Muscle of leg (tissue), 11 donors: ENCODE data around the gene KIAA0232. TPM values are rescaled to one million over a fixed set of nuclear protein-coding genes. Genes with fewer than 3 reads are reported as not detected.
"Not testable (repeated sequence)": the region's sequence is repeated elsewhere in the genome, so short reads cannot be mapped to it uniquely, and the experiment has no call there.

Experiments
- DNase-seq: peaks from one replicate; pipeline ENCODE4 v3.0.0; 2013
- H3K27ac ChIP-seq: one replicate; pipeline ENCODE4 v1.5.1; 2013; ENCODE audit warnings: mild to moderate bottlenecking, low read length, control low read depth
- H3K27me3 ChIP-seq: one replicate; pipeline ENCODE4 v1.6.1; 2013; ENCODE audit warnings: low read length; ENCODE audit not compliant: control insufficient read depth, insufficient read depth
- H3K36me3 ChIP-seq: one replicate; pipeline ENCODE4 v1.6.1; 2013; ENCODE audit warnings: low read length; ENCODE audit not compliant: control insufficient read depth, insufficient read depth
- H3K4me1 ChIP-seq: one replicate; pipeline ENCODE4 v1.6.1; 2013; ENCODE audit warnings: low read length; ENCODE audit not compliant: control insufficient read depth, insufficient read depth
- H3K4me3 ChIP-seq: one replicate; pipeline ENCODE4 v1.5.1; 2013; ENCODE audit warnings: low read length, control low read depth
- H3K9me3 ChIP-seq: replicated peaks from 2 replicates; pipeline ENCODE4 v1.6.1; 2013; ENCODE audit warnings: low read depth, low read length; ENCODE audit not compliant: control insufficient read depth
- WGBS: methylation state at CpG from one replicate; pipeline ENCODE4 v1.1.5; 2013; ENCODE audit warnings: missing lambda C conversion rate; ENCODE audit not compliant: insufficient coverage; 5-methylcytosine and 5-hydroxymethylcytosine counted together
- polyA plus RNA-seq, 8 donors: library from polyadenylated mRNA; unstranded; fragments of 120-200 nt; gene quantifications; one replicate each; pipeline versions ENCODE4 v1.2.1 to v1.2.3, GENCODE V29; 2013; ENCODE audit warnings: inconsistent platforms in 1 of 8, low replicate concordance in 1 of 8; ENCODE audit not compliant: insufficient read length in 8 of 8, insufficient read depth in 1 of 8
- total RNA-seq: library from RNA; stranded (reverse); fragments of 120-200 nt; gene quantifications from one replicate; pipeline ENCODE4 v1.2.4, GENCODE V29; 2013

KIAA0232 gene
- total and polyA plus RNA-seq, 9 donors, result 12.3 to 23.3 (median 20.4) TPM

DNA sequence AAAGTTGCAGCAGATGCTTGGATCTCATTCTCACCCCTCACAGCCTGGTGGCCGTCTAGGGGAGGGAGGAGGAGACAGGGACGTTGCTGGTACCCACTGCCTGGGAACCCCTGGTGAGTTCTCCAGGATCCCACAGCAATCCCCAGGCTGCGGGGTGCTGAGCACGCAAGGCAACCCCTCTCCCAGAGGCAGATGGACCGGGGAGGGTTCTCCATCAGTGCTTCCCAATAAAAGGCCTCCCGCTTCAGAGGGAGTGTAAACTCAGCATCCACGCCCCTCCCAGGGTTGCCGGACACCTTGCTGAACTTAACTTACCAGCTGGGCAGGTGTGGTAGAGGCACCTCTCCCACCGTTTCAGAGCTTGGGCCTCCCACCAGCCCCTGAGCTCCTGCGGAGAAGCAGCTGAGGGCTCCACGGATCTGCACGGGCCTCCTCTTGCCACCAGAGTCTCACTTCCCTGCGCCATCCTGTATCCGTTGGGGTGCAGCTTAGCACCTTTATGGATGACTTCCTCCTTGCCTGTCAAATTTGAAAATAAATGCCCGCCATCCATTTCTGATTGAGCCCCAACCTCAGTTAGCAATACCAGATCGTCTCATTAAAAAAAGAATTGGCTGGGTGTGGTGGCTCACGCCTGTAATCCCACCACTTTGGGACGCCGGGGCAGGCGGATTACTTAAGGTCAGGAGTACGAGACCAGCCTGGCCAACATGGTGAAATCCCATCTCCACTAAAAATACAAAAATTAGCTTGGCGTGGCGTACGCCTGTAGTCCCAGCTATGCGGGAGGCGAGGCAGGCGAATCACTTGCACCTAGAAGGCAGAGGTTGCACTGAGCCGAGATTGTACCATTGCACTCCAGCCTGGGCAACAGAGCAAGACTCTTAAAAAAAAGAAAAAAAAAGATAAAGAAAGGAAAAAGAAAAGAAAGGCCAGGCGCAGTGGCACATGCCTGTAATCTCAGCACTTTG, 112.3 kb downstream of the KIAA0232 start:
- no peak for DNase-seq
- Histone ChIP-seq H3K36me3 (no peaks in the 10 kb centered on the region), H3K27me3 (no peaks in the 10 kb centered on the region), H3K4me1 (peaks cover 10% of the 10 kb centered on the region), H3K27ac (no peak overlapping the region), H3K4me3 (no peak overlapping the region), H3K9me3 (peaks cover 2% of the 10 kb centered on the region)
- WGBS, result 91% methylated on average over 19 of the region's 29 CpGs

DNA sequence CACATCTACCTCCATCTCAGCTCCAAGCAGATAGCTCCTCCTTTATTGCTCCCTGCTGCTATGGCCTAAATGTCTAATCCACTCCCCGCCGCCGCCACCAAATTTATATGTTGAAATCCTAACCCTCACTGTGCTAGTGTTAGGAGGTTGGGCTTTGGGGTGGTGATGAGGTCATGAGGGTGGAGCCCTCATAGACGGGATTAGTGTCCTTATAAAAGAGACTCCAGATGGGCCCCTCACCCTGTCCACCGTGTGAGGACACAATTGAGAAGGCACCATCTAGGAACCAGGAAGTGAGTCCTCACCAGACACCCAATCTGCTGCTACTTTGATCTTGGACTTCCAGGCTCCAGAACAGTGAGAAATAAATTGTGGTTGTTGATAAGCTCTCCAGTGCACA, 113.5 kb downstream of the KIAA0232 start:
- no peak for DNase-seq

DNA sequence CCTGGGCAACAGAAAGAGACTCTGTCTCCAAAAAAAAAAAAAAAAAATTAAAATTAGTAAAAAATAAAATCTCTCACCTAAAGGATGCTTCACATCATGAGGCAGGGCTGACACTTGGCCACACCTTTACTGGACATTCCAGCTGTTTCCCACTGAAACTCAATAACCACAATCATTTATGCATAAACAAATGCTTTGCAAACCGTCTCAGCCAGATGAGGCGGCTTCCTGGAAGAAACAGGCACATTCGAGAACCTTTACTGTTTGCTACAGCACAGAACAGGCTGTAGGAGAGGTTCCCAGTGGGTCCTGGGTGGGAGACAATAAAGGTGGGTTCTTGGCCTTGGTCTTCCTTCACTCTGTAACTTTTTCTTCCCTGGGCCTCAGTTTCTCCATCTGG, 116.2 kb downstream of the KIAA0232 start:
- H3K4me1 ChIP-seq, result peaks cover 8% of the 10 kb centered on the region
- H3K27me3 ChIP-seq, result peaks cover 2% of the 10 kb centered on the region
- no peaks in the 10 kb centered on the region for H3K36me3 ChIP-seq
- no peak for DNase-seq
- H3K9me3 ChIP-seq, result no peaks in the 10 kb centered on the region
- WGBS, result no CpG with 5 or more reads among the region's 3 CpGs
- no peak overlapping the region for H3K4me3 ChIP-seq
- no peak overlapping the region for H3K27ac ChIP-seq

More for the DNA sequence above, 113.5 kb downstream of the KIAA0232 start:
- no CpG with 5 or more reads among the region's 5 CpGs for WGBS
- H3K4me3 ChIP-seq, result no peak overlapping the region
- no peak overlapping the region for H3K27ac ChIP-seq
- H3K27me3 ChIP-seq, result no peaks in the 10 kb centered on the region
- peaks cover 10% of the 10 kb centered on the region for H3K4me1 ChIP-seq
- no peaks in the 10 kb centered on the region for H3K36me3 ChIP-seq
- no peaks in the 10 kb centered on the region for H3K9me3 ChIP-seq

DNA sequence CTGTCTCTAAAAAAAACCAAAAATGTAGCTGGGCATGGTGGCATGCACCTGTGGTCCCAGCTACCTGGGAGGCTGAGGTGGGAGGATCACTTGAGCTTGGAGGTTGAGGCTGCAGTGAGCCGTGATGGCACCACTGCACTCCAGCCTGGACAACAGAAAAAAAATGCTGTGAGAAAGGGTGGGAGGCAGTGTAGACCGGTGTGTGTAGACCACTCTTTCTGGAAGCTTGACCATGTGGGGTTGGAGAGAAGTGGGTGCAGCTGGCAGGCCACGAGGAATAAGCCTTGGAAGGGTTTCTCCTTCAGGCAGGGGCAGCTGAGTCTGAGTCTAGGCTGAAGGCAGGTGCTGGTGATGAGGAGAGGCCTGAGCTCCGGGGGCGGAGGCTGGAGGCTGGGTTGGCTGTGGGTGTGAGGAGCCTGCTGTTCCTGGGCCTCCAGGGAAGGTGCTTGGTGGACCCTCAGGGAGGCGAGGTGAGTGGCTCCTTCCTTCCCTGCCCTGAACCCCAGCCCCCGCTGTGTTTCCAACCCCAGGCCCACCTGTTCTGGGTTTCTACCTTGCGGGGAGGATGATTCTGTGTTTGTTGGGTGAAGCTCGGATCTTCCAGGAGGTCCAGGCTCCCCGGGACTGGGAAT, 117.8 kb downstream of the KIAA0232 start:
- WGBS, result 88% methylated on average over 8 of the region's 10 CpGs
- peaks cover 8% of the 10 kb centered on the region for H3K4me1 ChIP-seq
- H3K27me3 ChIP-seq, result peaks cover 2% of the 10 kb centered on the region
- H3K36me3 ChIP-seq, result no peaks in the 10 kb centered on the region
- no peak overlapping the region for H3K27ac ChIP-seq
- no peak for DNase-seq
- no peaks in the 10 kb centered on the region for H3K9me3 ChIP-seq
- no peak overlapping the region for H3K4me3 ChIP-seq

DNA sequence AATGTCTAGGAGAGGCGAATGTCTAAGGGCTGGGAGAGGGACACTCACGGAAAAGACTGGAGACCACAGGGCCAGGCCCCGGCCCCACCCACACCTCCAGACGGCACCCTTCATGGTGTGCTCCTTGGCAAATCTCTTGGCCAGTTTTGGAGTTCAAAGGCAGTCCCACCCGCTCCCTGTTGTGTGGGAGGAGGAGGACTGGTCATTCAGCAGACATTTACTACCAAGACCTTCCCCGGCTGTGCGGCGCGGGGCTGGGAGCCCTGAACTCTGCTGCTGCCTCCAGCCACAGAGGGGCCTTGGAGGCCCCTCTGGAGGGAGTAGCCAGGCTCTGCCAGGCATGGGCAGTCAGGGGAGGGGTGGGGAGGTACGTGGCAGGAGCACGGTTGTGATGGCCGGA, 118.4 kb downstream of the KIAA0232 start:
- DNase-seq, result no peak
- H3K27me3 ChIP-seq, result peaks cover 2% of the 10 kb centered on the region
- H3K9me3 ChIP-seq, result no peaks in the 10 kb centered on the region
- no peak overlapping the region for H3K27ac ChIP-seq
- H3K4me1 ChIP-seq, result peaks cover 13% of the 10 kb centered on the region
- H3K36me3 ChIP-seq, result no peaks in the 10 kb centered on the region
- H3K4me3 ChIP-seq, result no peak overlapping the region
- WGBS, result 65% methylated on average over 4 of the region's 12 CpGs

DNA sequence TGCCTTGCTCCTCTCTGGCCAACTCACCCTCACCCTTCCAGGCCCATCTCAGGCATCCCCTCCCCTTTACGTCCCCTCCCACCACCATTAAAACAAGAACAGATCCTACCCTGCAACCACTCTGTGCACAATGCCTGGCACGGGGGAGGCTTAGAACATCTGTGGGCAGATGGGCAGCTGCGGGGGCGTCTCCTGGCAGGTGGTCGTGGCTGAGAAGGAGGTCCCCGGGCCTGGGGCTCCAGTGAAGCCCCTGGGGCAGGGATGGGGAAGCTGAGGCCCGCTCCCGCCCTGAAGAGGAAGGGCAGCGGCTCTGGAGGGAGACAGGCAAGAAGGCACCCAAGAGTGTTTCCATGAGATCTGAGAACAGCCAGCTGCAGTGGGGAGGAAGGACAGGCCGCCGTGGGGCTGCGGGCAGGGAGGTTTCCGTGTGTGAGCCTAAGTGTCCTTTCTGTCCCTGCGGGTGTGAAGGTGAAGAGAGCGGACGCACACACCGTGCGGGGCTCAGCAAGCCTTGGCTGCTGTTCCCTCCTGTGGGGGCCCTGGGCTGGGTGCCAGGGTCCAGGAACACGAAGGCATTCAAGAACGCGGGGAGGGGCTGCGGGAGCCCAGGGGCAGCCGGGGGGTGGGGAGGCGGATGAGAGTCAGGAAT, 119.3 kb downstream of the KIAA0232 start:
- WGBS, result 43% methylated on average over 23 of the region's 24 CpGs
- no peak overlapping the region for H3K4me3 ChIP-seq
- H3K27me3 ChIP-seq, result peaks cover 5% of the 10 kb centered on the region
- no peaks in the 10 kb centered on the region for H3K9me3 ChIP-seq
- H3K4me1 ChIP-seq, result peaks cover 17% of the 10 kb centered on the region
- no peak overlapping the region for H3K27ac ChIP-seq
- no peak for DNase-seq
- H3K36me3 ChIP-seq, result no peaks in the 10 kb centered on the region

DNA sequence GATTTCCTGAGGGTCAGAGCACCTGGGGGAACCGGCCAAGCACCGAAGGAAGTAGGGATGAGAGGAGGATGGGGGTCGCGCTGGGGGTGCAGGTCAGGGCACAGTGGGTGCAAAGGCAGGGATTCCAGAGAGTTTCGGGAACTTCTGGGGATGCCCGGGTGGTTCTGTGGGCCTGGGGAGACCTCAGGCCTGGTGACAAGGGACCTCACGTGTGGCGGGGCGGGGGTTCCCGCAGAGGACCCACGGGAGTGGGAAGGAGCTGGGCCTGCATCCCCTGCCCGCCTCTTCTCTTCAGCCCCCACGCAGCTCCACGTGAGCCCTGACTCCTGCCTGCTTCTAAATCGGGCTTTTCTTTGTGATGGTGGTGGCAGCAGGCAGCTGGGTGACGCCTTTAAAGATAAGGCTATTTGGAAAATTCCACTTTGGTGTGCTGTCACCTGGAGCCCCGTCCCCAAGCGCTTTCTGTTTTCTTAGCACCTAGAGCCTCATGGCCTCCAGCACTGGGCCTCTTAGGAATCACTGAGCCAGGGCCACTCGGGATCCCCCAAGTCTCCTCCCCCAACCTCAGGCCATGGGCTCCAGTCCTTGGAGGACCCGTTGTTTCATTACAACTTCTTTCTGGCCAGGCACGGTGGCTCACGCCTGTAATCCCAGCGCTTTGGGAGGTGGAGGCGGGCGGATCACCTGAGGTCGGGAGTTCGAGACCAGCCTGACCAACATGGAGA, 120.0 kb downstream of the KIAA0232 start:
- H3K27ac ChIP-seq, result no peak overlapping the region
- 76% methylated on average over 23 of the region's 27 CpGs for WGBS

DNA sequence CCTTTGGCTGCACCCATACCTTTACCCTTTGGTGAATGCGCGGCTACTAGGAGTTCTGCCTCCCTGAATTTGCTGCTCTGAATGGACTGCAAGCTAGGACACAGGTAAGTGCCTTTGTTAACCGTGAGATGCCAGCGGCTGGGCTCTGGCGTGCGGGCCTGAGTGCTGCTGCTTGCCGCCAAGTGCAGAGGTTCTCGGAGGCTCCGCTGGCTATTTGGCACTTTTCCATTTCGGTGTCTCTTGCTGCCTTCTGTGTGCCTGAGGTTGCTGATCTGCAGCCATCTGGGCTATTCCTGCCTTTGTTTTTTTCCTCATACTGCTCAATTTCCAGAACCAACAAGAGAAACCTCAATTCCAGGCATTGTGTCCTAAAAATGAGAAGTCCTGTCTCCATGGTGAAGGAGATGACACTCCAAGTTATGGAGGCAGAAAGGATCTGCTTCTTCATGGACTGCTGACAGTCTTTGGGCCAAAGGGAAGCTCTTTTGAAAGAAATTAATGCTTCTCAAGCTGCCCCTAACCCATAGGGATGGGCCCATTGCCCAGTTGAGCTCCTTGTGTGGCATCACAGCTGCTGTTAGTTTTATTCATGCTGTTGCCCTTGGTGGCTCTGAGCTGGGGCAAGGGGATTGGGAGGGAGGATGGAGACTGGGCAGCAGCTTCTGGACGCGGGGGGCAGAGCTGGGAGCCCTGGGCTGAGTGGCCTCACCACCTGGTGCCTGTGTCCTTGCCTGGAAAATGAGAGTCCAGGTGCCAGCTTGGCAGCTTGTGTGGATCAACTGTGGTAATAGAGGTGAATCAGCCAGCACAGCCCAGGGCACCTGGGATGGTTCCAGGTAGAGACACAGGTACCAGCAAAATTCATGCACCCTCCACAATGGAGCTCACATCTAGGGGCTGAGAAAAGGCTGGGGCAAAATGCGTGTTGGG, 123.3 kb downstream of the KIAA0232 start:
- Histone ChIP-seq H3K27me3 (peaks cover 26% of the 10 kb centered on the region), H3K36me3 (no peaks in the 10 kb centered on the region), H3K27ac (no peak overlapping the region), H3K4me1 (peaks cover 39% of the 10 kb centered on the region), H3K4me3 (no peak overlapping the region), H3K9me3 (no peaks in the 10 kb centered on the region)
- DNase-seq, result no peak
- 86% methylated on average over 13 of the region's 13 CpGs for whole genome bisulfite sequencing

More for the DNA sequence above, 120.0 kb downstream of the KIAA0232 start:
- no peak for DNase-seq
- Histone ChIP-seq H3K36me3 (no peaks in the 10 kb centered on the region), H3K27me3 (peaks cover 12% of the 10 kb centered on the region), H3K4me3 (no peak overlapping the region), H3K4me1 (peaks cover 20% of the 10 kb centered on the region), H3K9me3 (no peaks in the 10 kb centered on the region)

DNA sequence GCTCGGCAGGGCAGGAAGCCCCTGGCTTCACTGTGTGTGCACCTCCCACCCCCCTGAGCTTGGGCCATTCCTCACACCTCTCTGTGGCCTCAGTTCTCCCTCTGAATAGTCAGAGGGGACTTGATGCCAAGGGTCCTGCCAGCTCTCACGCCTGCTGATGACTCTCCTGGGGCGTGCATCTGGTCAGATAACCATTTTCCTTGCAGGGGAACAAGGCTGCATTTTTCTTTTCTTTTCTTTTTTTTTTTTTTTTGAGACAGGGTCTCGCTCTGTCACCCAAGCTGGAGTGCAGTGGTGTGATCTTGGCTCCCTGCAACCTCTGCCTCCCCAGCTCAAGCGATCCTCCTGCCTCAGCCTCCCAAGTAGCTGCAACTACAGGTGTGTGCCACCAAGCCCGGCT, 124.0 kb downstream of the KIAA0232 start:
- not testable (repeated sequence) for H3K9me3 ChIP-seq, H3K27ac ChIP-seq, H3K36me3 ChIP-seq, DNase-seq, H3K4me3 ChIP-seq
- Histone ChIP-seq H3K4me1 (peaks cover 41% of the 10 kb centered on the region), H3K27me3 (peaks cover 33% of the 10 kb centered on the region)
- 84% methylated on average over 2 of the region's 6 CpGs for WGBS
